Panc1 (cell line): ENCODE data around the gene CCDC194. TPM values are rescaled to one million over a fixed set of nuclear protein-coding genes. Genes with fewer than 3 reads are reported as not detected.

ENCODE experiments used
- ATAC-seq: fragments of 200-7000 bp; cut with Tn5 transposase; 2 replicates; pipeline ENCODE4 v1.9.1; 2020; ENCODE audit warnings: mild to moderate bottlenecking, moderate library complexity
- BruUV-seq: library from RNA; stranded (reverse); fragments of 400-500 nt; replicated peaks from 2 replicates; lab custom pipeline; 2021; lab: Mats Ljungman, UMichigan
- CTCF ChIA-PET: fragments of 300-600 bp; sonication (Branson Sonifier 250); formaldehyde crosslinking; loops from one replicate; lab custom pipeline; 2022; ENCODE audit warnings: antibody characterized with exemption; lab: Charles Lee
- POLR2A ChIA-PET: fragments of 300-600 bp; sonication (Branson Sonifier 250); formaldehyde crosslinking; loops from one replicate; lab custom pipeline; 2022; ENCODE audit warnings: antibody characterized with exemption; lab: Charles Lee
- DNase-seq: peaks from one replicate; pipeline ENCODE4 v3.0.0-alpha.2; 2010; ENCODE audit warnings: low read depth, low spot score
- H3K27ac ChIP-seq: 2 replicates; pipeline ENCODE4 v1.5.1; 2011; ENCODE audit warnings: mild to moderate bottlenecking, low read length, inconsistent platforms
- H3K27me3 ChIP-seq: fragments of 200-500 bp; sonication (Bioruptor generic); 2 replicates; pipeline ENCODE4 v1.6.0; 2014; ENCODE audit warnings: low read length, inconsistent platforms; ENCODE audit not compliant: control insufficient read depth, insufficient read depth
- H3K36me3 ChIP-seq: fragments of 200-500 bp; sonication (Bioruptor generic); 2 replicates; pipeline ENCODE4 v1.5.1; 2014; ENCODE audit warnings: inconsistent platforms, mild to moderate bottlenecking, low read length, moderate library complexity; ENCODE audit not compliant: control insufficient read depth, insufficient read depth
- H3K4me1 ChIP-seq: 2 replicates; pipeline ENCODE4 v1.5.1; 2011; ENCODE audit warnings: inconsistent platforms, mild to moderate bottlenecking, low read length, moderate library complexity; ENCODE audit not compliant: control insufficient read depth, insufficient read depth
- H3K4me3 ChIP-seq, 2 experiments: 2 replicates each; pipeline ENCODE4 v1.5.1; 2011 to 2012; ENCODE audit warnings: low read depth in 2 of 2, low read length in 2 of 2, mild to moderate bottlenecking in 2 of 2, inconsistent platforms in 1 of 2, moderate library complexity in 1 of 2
- H3K9me3 ChIP-seq: fragments of 200-500 bp; sonication (Bioruptor generic); 2 replicates; pipeline ENCODE4 v1.5.1; 2014; ENCODE audit warnings: low read depth, mild to moderate bottlenecking, inconsistent platforms, low read length, moderate library complexity; ENCODE audit not compliant: control insufficient read depth, insufficient read depth
- CTCF ChIP-seq: fragments of 450-650 bp; IDR thresholded peaks from 2 replicates; pipeline ENCODE4 v1.5.1; 2017; ENCODE audit warnings: mild to moderate bottlenecking
- POLR2AphosphoS5 ChIP-seq: IDR thresholded peaks from 2 replicates; pipeline ENCODE4 v1.6.1; 2012; ENCODE audit warnings: mild to moderate bottlenecking, low read depth, low read length, moderate library complexity
- REST ChIP-seq, 2 experiments: IDR thresholded peaks; 2 replicates each; pipeline ENCODE4 v1.6.1; 2011 to 2012; ENCODE audit warnings: low read depth in 2 of 2, control low read depth in 1 of 2, low read length in 1 of 2, mild to moderate bottlenecking in 1 of 2, moderate library complexity in 1 of 2; ENCODE audit not compliant: insufficient read depth in 1 of 2
- SIN3A ChIP-seq: IDR thresholded peaks from 2 replicates; pipeline ENCODE4 v1.6.1; 2012; ENCODE audit warnings: low read depth, mild to moderate bottlenecking, low read length, moderate library complexity, borderline replicate concordance; ENCODE audit not compliant: insufficient read depth
- TCF7L2 ChIP-seq: IDR thresholded peaks from 2 replicates; pipeline ENCODE4 v1.6.1; 2011; ENCODE audit warnings: mild to moderate bottlenecking, low read depth, low read length, inconsistent platforms
- in situ Hi-C: cut with HindIII; loops from 2 replicates; pipeline ENCODE4 v1.10.0; 2016; ENCODE audit warnings: low sequenced_read_pairs, low pct_unique_long_range_greater_than_20kb
- intact Hi-C: fragments of 100-400 bp; cut with micrococcal nuclease; formaldehyde crosslinking; loops from one replicate; pipeline ENCODE4 v1.10.0; 2022; ENCODE audit not compliant: unreplicated experiment
- total RNA-seq: library from RNA; stranded (reverse); gene quantifications from one replicate; pipeline ENCODE4 v1.2.1, GENCODE V29; 2021; ENCODE audit not compliant: unreplicated experiment

The CCDC194 gene
- total RNA-seq, 1 experiment from 2014 or later: 0.51 TPM

- Histone ChIP-seq H3K36me3 (no peaks in the 10 kb centered on the region), H3K4me3 (no peak overlapping the region), H3K27ac (no peak overlapping the region), H3K9me3 (no peaks in the 10 kb centered on the region), H3K4me1 (no peaks in the 10 kb centered on the region), H3K27me3 (no peaks in the 10 kb centered on the region)
- intact Hi-C loops (no loop called here), in situ Hi-C loops (no loop called here)
- ChIA-PET POLR2A (no interaction called here), CTCF (interaction anchor here (0.6 to 1.2 kb wide), 3 partner anchors 12 to 145 kb away, joined by 3 read pairs; no protein-coding TSS in a partner anchor)
- DNase-seq (no peak), ATAC-seq (no peak)
- TF ChIP-seq CTCF (no peak), TCF7L2 (no peak), SIN3A (no peak), REST (IDR thresholded peaks at IDR 0.05; ENCODE audit: insufficient read depth in 1 of 2, low read depth in 2 of 2, low read length in 1 of 2) (no peak), POLR2AphosphoS5 (no peak)
- BruUV-seq: no TSS peak
Measured at GRCh38 chr19:17429641-17430113, 35.7 kb upstream of the CCDC194 start.

- Histone ChIP-seq H3K9me3 (no peaks in the 10 kb centered on the region), H3K36me3 (no peaks in the 10 kb centered on the region; the same call in 1 of the 2 replicates), H3K27ac (no peak overlapping the region), H3K4me3 (no peak overlapping the region), H3K4me1 (no peaks in the 10 kb centered on the region), H3K27me3 (no peaks in the 10 kb centered on the region)
- intact Hi-C loops: no loop called here
- BruUV-seq: no TSS peak
- in situ Hi-C loops: no loop called here
- POLR2A ChIA-PET: no interaction called here
- no peak for DNase-seq
- peak; percentile 74 for ATAC-seq
- no peak for TF ChIP-seq TCF7L2
- no peak; the same call in 1 of the 2 replicates for TF ChIP-seq CTCF
- no peak for TF ChIP-seq SIN3A
- no peak for TF ChIP-seq REST (IDR thresholded peaks at IDR 0.05; ENCODE audit: insufficient read depth in 1 of 2, low read depth in 2 of 2, low read length in 1 of 2)
- no peak for TF ChIP-seq POLR2AphosphoS5
- CTCF ChIA-PET: interaction anchor here (0.7 kb wide), 2 partner anchors 33 to 883 kb away, joined by 4 to 7 read pairs; no protein-coding TSS in a partner anchor
Measured at GRCh38 chr19:17424743-17425365, 30.9 kb upstream of the CCDC194 start.
